Right lobe of liver (tissue), 4 donors: ENCODE results near the gene CDH12.

Source experiments
- CTCF ChIP-seq, 4 donors: fragments of 200-600 bp in 3 of 4; fragments of 450-650 bp in 1 of 4; IDR thresholded peaks; one replicate each; pipeline versions ENCODE4 v1.5.1 to v1.8.0; 2016 to 2022; ENCODE audit warnings: antibody characterized with exemption in 4 of 4, mild to moderate bottlenecking in 2 of 4
- POLR2A ChIP-seq: fragments of 450-650 bp; IDR thresholded peaks from one replicate; pipeline ENCODE4 v1.6.1; 2017; ENCODE audit warnings: antibody characterized with exemption, mild to moderate bottlenecking
- donor health status: DM: no; HTN: no; CAD: no.
- donor health status: DM: no; HTN: no; CAD: no.
- donor health status: DM: no; HTN: yes; CAD: no.

DNA sequence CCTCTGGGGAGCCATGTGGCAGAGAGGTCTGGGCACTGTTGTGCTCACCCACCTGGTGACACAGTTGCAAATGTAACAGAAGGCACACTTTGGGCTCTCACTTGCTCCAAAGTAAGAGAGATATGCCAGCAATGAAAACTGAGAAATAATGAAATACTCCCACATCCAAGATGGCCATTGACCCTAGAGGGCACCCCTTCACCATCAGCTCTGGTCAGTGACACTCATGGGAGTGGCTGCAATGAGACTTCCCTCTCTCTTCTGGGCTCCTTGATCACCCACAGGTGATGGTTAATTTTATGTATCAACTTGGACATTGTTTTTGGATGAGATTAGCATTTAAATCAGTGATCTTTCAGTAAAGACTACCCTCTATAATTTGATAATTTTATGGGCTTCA is 248.4 kb downstream of the CDH12 start:
- TF ChIP-seq CTCF (IDR thresholded peaks at IDR 0.05): no peak
- TF ChIP-seq POLR2A: no peak
